ENCODE measurements around the gene KRT86. TPM values are rescaled to one million over a fixed set of nuclear protein-coding genes. Genes with fewer than 3 reads are reported as not detected.

KRT86 gene
- polyA plus RNA-seq, 1 of the 3 experiments (the other 2 are of a cell fraction) = 0.56 TPM

DNA sequence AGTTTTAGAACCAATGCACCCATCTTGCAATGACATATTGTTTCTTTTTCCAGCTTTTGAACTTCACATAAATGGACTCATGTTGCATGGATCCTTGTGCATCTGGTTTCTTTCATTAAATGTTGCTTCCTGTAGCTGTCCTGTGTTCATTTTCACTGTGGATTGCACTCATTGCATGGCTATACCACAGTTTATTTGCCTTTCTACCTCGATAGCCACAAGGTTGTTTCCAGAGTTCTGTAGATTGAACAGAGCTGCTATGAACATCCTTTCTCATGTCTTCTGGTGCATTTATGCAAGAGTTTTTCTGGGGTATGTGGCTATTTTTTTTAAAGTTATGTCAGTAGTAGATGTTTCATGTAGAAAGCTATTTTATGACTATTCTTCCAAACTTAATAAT lies 20.4 kb downstream of the KRT86 start (continued):
- TF ChIP-seq, protein P1, sequence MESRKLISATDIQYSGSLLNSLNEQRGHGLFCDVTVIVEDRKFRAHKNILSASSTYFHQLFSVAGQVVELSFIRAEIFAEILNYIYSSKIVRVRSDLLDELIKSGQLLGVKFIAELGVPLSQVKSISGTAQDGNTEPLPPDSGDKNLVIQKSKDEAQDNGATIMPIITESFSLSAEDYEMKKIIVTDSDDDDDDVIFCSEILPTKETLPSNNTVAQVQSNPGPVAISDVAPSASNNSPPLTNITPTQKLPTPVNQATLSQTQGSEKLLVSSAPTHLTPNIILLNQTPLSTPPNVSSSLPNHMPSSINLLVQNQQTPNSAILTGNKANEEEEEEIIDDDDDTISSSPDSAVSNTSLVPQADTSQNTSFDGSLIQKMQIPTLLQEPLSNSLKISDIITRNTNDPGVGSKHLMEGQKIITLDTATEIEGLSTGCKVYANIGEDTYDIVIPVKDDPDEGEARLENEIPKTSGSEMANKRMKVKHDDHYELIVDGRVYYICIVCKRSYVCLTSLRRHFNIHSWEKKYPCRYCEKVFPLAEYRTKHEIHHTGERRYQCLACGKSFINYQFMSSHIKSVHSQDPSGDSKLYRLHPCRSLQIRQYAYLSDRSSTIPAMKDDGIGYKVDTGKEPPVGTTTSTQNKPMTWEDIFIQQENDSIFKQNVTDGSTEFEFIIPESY (IDR thresholded peaks at IDR 0.05; ENCODE audit: borderline replicate concordance, low read depth) = no peak
- TF ChIP-seq RXRA (IDR thresholded peaks at IDR 0.05; ENCODE audit: borderline replicate concordance, low read depth) (no peak), GATA2 (CRISPR knock-in tag; IDR thresholded peaks at IDR 0.05) (no peak), YY1 (IDR thresholded peaks at IDR 0.05; ENCODE audit: low read depth) (no peak), NFIC (IDR thresholded peaks at IDR 0.05; ENCODE audit: borderline replicate concordance) (no peak), RAD21 (IDR thresholded peaks at IDR 0.05; ENCODE audit: low read length) (no peak), SMC3 (IDR thresholded peaks at IDR 0.05; ENCODE audit: low read depth, low read length) (no peak), CHD2 (IDR thresholded peaks at IDR 0.05; ENCODE audit: low read length, partially characterized antibody) (no peak), JUND (IDR thresholded peaks at IDR 0.05) (no peak)
- TF ChIP-seq, protein P2, sequence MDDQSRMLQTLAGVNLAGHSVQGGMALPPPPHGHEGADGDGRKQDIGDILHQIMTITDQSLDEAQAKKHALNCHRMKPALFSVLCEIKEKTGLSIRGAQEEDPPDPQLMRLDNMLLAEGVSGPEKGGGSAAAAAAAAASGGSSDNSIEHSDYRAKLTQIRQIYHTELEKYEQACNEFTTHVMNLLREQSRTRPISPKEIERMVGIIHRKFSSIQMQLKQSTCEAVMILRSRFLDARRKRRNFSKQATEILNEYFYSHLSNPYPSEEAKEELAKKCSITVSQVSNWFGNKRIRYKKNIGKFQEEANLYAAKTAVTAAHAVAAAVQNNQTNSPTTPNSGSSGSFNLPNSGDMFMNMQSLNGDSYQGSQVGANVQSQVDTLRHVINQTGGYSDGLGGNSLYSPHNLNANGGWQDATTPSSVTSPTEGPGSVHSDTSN (IDR thresholded peaks at IDR 0.05) = no peak
- TF ChIP-seq, protein P3, sequence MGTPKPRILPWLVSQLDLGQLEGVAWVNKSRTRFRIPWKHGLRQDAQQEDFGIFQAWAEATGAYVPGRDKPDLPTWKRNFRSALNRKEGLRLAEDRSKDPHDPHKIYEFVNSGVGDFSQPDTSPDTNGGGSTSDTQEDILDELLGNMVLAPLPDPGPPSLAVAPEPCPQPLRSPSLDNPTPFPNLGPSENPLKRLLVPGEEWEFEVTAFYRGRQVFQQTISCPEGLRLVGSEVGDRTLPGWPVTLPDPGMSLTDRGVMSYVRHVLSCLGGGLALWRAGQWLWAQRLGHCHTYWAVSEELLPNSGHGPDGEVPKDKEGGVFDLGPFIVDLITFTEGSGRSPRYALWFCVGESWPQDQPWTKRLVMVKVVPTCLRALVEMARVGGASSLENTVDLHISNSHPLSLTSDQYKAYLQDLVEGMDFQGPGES (IDR thresholded peaks at IDR 0.05; ENCODE audit: low read depth, low read length) = no peak
- TF ChIP-seq, protein P4, sequence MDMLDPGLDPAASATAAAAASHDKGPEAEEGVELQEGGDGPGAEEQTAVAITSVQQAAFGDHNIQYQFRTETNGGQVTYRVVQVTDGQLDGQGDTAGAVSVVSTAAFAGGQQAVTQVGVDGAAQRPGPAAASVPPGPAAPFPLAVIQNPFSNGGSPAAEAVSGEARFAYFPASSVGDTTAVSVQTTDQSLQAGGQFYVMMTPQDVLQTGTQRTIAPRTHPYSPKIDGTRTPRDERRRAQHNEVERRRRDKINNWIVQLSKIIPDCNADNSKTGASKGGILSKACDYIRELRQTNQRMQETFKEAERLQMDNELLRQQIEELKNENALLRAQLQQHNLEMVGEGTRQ (IDR thresholded peaks at IDR 0.05; ENCODE audit: borderline replicate concordance, low read depth, low read length) = no peak

DNA sequence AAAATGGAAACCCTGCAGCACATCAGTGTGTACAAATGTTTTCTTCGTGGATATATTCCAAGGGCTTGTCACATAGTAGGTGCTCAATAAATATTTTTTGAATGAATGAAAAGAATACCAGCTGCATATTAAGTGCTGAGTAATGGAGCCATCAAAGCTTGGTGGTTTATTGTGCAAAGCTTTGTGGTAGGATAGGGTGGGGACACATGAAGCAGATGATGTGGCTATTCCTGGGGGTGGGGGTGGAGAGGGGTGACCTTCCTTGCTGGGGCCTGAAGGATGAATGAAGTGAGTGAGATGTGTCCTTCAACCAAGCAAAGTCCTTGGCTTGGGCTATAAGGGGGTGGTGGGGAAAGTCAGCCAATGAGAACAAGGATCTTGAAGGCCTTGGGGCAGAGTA lies 21.2 kb downstream of the KRT86 start:
- Histone ChIP-seq H3K79me2 (ENCODE audit: insufficient read depth) (no peaks in the 10 kb centered on the region), H3K9me2 (no peaks in the 10 kb centered on the region), H3K4me3 (ENCODE audit: low read depth in 2 of 2, low read length in 1 of 2) (no peak overlapping the region), H3K27ac (ENCODE audit: low read depth in 2 of 2, low read length in 1 of 2) (no peak overlapping the region), H3F3A (replicated peaks; ENCODE audit: insufficient read depth) (peaks cover 6% of the 10 kb centered on the region), H3K36me3 (replicated peaks in 1 of 2; ENCODE audit: control insufficient read depth in 1 of 2, insufficient read depth in 2 of 2, low read length in 1 of 2) (no peaks in the 10 kb centered on the region), H3K4me1 (ENCODE audit: control insufficient read depth in 1 of 2, insufficient read depth in 2 of 2, low read depth in 1 of 2, low read length in 1 of 2) (peaks cover 0 to 4% of the 10 kb centered on the region in 2 experiments; a peak in 1 of 4 replicates), H3K27me3 (ENCODE audit: insufficient read depth) (no peaks in the 10 kb centered on the region), H3K9me3 (no peaks in the 10 kb centered on the region), H3K9ac (no peak overlapping the region), H3K4me2 (no peak overlapping the region), H4K20me1 (ENCODE audit: insufficient read depth) (no peaks in the 10 kb centered on the region), H2AFZ (ENCODE audit: low read depth) (no peak overlapping the region)
- 29% methylated on average over 1 of the region's 1 CpG for WGBS (ENCODE audit: low lambda C conversion rate)
- TF ChIP-seq NRF1 (IDR thresholded peaks at IDR 0.05; ENCODE audit: low read depth, low read length) (no peak), TCF12 (IDR thresholded peaks at IDR 0.05) (no peak), SMC3 (IDR thresholded peaks at IDR 0.05; ENCODE audit: low read depth, low read length) (no peak), FOXJ3 (CRISPR knock-in tag; IDR thresholded peaks at IDR 0.05) (no peak), RXRA (IDR thresholded peaks at IDR 0.05; ENCODE audit: borderline replicate concordance, low read depth) (no peak), POLR2AphosphoS5 (IDR thresholded peaks at IDR 0.05; ENCODE audit: low read depth, low read length) (no peak), ELF1 (IDR thresholded peaks at IDR 0.05) (no peak), RAD21 (IDR thresholded peaks at IDR 0.05; ENCODE audit: low read length) (no peak)
- TF ChIP-seq, protein P2 (IDR thresholded peaks at IDR 0.05) = no peak
- TF ChIP-seq, protein P5, sequence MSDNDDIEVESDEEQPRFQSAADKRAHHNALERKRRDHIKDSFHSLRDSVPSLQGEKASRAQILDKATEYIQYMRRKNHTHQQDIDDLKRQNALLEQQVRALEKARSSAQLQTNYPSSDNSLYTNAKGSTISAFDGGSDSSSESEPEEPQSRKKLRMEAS (IDR thresholded peaks at IDR 0.05; ENCODE audit: low read depth) = no peak
- TF ChIP-seq, protein P4 (IDR thresholded peaks at IDR 0.05; ENCODE audit: borderline replicate concordance, low read depth, low read length) = no peak
- TF ChIP-seq, protein P3 (IDR thresholded peaks at IDR 0.05; ENCODE audit: low read depth, low read length) = no peak
- POLR2A ChIA-PET = no interaction called here
- DNase-seq = no peak
- CTCF ChIA-PET = interaction anchor here (0.8 to 3.3 kb wide), 7 partner anchors 9 to 157 kb away, joined by 3 to 25 read pairs (median 3); no protein-coding TSS in a partner anchor
